Measurements from ENCODE around the gene USP35.
A peak's percentile ranks its signal among the peaks of the same experiment; 100 is the strongest.
"Not testable (repeated sequence)": the region's sequence is repeated elsewhere in the genome, so short reads cannot be mapped to it uniquely, and the experiment has no call there.

The USP35 gene

DNA sequence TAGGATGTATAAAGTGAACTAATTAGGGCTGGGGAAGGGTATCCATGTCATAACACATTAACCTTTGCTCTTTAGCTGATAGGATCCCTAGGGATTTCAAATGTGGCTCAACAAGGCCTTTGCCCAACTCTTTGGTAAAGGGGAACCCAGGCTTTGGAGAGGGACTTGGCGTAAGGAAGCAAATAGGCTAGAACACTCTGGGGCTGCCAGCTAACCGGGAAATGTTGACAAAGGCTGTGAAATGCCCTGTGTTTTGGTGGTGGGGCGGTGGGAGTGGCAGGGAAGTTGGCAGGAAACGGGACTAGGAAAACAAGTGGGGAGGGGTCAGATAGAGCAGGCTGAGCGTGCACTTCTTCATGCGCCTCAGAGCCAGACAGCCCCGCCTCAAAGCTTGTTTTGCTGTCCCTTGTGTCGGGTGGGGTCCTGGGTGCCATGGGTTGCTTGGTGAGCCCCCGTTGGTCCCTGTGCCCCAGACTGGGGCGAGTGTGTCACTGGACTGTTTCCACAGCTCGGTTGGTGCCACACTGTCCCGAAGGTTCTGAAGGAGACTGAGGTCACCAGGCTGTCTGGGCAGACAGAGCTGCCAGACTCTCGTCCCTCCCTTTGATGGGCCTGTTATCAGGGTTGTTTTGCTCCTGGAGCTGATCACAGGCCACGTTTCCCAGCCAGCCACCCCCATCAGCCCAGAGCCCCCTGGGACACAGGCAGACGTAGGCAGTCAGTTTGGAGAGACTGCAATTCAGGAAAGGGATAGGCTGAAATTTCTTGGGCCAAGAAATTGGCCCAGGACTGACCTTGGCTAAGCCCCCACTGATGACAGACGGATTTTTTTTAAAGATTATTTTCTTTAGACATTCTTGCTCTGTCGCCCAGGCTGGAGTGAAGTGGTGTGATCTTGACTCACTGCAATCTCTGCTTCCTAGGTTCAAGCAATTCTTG lies 19.9 kb upstream of the USP35 start:
- DNase-seq, result no peak

DNA sequence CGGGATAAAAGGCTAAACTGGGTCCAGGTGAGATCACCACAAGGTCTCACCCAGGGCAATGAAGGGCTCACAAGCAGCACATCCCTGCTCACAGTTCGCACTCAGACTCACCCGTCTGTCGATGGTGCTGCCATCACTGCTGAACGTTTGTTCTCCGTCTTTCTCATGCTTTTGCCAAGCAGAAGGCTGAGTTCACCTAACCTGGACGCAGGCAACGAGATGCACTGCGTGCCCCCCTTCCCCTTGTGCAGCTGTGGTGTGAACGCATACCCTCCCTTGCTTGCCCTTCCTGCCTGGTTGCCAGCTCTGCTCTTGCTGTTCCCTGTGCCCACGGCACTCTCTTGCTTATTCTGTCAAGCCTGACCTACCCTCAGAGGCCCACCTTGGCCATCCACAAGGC lies 18.3 kb upstream of the USP35 start:
- DNase-seq, result no peak

DNA sequence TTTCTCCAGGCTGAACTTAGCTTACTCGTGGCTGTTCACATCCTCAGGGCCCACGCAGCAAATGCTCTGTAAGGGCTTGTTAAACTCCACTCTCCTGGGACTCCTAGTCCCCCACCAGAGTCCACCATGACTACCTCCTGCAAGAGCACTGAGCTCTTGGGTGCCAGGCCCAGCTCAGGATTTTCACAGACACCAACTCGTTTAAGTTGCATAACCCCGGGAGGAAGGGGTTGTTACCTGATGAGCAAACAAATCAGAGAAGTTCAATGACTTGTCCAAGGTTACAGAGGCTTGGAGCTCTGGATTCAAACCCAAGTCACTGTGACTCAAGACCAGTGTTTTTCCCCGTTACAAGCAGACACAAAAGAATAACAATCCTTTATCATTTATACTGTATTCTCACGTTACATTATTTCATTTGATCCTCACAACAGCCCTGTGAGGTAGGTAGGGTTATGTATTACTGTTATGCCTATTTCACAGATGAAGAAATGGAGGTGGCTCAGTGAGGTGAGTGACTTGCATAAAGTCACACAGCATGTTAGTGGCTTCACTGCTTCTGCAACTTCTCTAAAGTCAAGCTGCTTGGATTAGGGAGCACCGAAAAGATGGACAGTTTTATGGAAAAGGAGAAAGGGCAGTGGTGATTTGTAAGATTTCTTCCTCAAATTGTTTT lies 17.7 kb upstream of the USP35 start:
- no peak for DNase-seq

DNA sequence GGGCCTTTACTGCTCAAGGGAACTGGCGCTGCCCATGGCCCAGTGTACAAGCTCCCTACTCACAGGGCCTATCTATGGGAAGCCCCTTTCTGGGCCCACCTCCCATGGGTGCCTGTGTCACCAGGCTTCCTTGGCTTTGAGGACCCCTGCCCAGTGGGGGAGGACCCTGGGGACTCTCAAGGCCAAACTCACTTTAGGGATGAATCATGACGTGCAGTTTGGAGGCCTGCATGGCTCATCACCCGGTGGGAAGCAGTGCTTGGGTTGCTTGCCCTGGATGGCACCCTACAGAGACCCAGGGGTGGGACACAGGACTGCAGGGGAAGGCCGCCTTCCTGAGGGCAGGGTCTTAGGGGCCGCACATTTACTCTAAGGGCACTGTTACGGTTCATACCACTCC lies 16.8 kb upstream of the USP35 start:
- DNase-seq, result no peak

DNA sequence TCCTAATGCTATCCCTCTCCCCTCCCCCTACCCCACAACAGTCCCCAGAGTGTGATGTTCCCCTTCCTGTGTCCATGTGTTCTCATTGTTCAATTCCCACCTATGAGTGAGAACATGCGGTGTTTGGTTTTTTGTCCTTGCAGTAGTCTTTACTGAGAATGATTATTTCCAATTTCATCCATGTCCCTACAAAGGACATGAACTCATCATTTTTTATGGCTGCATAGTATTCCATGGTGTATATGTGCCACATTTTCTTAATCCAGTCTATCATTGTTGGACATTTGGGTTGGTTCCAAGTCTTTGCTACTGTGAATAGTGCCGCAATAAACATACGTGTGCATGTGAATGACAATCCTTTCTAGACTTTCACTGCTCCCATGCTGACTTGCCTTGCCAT lies 12.9 kb upstream of the USP35 start:
- DNase-seq, result not testable (repeated sequence)

DNA sequence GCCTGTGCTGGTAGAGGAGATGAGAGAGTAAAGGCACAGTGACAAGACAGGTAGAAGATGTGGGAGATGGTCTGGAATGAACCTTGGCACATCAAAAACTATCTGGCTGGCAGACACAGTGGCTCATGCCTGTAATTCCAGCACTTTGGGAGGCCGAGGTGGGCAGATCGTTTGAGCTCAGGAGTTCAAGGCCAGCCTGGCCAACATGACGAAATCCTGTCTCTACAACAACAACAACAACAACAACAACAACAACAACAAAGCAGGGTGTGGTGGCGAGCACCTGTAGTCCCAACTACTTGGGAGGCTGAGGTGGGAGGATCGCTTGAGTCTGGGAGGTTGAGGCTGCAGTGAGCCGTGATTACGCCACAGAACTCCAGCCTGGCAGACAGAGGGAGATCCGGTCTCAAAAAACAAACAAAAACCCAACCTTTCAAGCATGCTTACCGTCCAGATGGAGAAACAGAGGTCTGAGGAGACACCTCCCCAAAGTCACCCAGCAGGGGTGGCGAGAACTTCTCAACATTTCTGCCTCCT lies 12.0 kb upstream of the USP35 start:
- no peak for DNase-seq

DNA sequence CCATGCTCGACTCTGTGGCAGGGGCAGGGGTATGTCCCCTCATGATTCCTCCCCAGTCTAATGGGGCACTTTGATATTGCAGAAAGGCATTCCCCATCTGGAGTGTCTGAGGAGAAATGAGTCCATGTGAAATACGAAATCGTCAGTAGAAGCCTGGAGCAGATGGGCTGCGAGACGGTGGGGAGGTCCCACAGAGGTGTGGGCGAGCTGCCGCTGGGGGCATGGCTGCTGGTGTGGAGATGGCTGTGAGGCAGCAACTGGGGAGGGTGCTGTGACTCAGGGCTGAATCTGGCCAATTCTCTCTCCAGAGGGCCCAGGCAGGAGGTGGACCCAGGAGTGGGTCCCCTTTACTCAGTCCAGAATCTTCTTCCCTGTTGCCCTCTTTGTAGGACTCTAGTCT lies 11.5 kb upstream of the USP35 start:
- no peak for DNase-seq

DNA sequence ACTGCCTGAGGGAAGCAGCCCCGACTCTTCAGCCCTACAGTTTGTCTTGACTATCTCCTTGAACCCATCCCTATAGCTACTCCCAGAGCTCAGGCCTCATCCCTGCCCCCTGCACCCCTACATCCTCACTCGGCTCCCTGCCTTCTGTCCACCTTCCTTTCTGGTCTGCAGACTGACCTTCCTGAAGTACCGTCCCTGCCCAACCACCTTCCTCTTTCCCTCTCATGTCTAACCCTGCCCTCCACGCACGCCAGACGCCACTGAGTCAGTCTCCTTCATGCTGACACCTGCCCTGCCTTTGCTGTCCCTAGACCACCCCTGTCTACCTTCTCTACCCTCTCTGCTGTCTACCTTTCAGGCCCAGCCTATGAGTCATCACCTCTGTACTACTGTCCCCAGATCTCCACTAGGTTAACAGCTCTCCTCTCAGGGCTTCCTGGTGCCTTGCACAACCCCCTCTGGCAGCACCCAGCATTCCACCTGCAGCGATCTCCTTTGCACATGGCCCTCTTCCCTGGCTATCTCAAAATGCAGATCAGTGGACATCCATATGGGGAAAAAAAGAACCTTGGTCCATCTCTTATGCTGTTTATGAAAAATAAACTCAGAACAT lies 9.2 kb upstream of the USP35 start:
- DNase-seq, result no peak

DNA sequence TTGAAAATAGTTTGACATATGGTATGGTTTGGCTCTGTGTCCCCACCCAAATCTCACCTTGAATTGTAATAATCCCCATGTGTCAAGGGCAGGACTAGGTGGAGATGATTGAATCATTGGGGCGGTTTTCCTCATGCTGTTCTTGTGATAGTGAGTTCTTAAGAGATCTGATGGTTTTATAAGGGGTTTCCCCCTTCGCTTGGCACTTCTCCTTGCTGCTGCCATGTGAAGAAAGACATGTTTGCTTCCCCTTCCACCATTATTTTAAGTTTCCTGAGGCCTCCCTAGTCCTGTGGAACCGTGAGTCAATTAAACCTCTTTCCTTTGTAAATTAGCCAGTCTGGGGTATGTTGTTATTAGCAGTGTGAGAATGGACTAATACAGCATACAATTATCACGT lies 8.0 kb upstream of the USP35 start:
- no peak for DNase-seq

DNA sequence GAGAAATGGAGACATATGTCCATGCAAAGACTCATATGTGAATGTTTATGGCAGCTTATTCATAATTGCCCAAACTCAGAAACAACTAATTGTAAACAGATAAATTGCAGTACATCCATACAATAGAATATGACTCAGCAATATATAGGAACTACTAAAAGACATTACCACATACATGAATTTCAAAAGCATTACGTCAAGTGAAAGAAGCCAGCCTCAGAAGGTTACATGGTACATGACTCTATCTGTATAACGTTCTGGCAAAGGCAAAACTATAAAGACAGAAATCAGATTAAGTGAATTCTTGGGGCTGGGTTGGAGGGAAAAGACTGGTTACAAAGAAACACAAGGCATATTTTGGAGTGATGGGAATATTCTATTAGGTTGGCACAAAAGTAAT lies 7.5 kb upstream of the USP35 start:
- DNase-seq, result no peak

DNA sequence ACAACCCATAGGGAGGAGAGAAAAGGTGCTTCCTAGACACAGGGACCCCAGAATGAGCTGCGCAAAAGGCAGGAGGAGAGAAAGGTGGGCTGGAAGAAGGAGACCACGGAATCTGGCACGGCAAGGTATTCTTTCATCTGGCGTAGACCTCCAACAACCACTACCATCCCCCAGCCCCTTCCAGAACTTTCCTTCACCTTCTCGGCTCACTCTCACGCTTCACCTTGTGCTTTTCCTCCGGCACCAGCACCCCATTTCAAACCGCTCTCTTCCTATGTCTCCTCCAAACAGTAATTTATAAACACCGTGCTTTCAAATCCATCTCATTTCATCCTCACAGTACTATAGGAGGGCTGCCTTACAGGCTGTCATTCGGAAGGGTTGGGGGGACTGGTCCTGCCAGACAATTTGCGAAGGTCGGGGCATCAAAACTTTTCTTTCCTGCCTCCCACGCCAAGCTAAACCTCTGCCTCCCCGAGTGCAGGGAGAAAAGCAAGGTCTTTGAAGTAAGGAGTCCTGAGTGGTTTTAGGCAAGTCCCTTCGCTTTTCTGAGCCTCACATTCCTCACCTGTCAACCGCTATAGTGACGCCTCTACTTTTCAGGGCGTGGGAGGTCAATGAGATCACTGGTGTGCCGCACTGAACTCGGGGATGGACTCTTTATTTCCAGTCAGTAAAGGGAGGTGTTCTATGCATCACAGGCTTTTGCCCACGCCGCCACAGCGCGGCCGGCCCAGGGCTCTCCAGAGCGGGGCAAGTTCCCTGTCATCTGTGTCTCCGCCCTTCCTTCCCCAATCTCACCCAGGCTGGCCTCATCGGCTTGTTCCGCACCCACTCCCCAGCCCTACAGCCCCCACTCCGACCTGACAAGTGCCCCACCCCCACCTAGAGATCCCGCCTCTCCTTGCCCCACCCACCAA lies 1.1 kb upstream of the USP35 start:
- no peak for DNase-seq

DNA sequence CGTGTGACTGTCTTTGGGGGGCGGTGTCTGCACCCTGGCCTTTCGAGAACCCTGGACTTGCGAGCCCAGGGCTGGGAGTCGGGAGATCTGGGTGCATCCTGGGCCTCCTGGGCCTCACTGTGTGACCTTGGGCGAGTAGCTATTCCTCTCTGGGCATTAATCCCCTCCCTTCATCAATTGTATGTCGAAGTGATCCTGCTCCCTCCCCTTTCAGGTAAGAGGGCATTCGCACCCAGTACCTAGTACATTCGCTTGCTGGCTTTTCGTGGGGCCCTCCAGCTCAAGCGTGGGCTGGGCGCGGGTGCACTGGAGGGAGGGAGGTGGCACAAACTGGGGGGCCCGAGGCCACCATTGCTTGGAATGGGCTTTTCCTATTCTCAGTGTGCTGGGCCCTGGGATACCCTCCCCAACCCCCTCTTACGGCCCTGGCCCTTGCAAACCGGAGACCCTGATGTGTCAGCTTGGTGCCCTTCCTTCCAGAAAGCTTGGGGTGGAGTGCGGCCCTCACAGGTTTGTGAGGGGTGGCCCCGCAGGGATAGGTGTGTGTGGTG lies 530 bp downstream of the USP35 start:
- no peak for DNase-seq

DNA sequence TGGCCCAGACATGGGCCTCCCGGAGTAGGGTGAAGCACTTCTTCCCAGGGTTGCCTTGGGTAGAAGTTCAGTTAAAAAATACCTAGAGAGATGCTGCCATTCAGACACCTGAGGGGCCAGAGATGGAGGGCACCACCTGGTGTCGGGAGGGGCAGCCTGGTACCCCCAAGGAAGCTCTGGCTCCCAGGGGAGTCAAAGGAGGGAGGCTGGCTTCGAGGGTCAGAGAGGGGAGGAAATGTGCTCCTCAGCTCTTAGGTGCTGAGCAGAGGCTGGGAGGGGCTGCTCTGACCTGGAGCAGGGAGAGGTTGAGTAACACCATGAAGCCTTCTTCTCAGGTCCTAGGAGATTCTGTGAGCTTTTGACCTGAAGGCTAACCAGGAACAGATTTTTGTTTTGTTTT lies 1.1 kb downstream of the USP35 start:
- DNase-seq, result no peak

DNA sequence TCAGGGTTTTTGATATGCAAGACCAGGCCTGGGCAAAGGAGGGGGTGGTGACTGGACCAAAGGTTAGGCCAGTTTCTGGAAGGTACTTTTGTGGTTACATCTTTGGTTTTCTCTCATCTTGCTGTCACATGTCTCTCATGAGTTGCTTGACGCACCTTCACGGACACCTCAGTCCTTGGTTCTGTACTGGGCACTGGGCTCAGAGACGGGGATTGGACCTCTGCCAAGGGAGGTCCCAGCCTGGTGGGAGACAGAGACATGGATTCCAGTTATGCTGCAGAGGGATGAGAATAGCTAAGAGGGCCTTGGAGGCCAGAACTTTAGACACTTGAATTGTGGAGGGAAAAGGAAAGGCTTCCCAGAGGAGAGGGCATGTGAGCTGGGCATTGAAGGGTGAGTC lies 1.7 kb downstream of the USP35 start:
- no peak for DNase-seq

DNA sequence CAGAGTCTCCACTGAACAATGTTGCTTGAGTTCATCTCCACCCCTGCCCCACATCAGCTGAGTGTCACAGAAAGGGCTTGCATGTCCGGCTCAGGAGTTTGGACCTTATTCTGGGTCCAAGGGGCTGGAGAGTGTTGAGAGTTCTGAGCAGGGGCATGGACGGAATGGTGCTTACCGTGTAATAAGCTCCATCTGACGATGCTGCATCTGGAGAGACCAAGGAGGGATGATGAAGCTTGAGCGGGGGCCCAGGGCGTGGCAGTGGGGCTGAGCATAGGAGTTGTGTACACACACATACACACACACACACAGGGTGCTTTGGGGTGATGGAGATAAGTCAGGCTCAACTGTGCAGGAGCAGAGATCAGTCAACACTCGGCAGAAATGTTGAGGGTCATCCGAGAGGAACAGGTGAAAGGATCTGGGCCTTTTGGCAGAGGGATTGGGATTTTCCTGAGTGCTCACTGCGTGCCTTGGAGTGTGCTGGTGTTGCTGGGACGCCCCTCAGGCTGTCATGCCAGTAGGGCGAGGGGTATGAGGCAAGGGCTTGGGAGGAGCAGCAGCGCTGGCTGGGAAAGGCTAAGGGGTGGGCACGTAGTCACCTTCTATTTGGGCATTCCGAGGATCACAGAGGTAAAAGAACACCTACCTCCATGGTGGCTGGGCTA lies 2.3 kb downstream of the USP35 start:
- DNase-seq, result peak; percentile 2

DNA sequence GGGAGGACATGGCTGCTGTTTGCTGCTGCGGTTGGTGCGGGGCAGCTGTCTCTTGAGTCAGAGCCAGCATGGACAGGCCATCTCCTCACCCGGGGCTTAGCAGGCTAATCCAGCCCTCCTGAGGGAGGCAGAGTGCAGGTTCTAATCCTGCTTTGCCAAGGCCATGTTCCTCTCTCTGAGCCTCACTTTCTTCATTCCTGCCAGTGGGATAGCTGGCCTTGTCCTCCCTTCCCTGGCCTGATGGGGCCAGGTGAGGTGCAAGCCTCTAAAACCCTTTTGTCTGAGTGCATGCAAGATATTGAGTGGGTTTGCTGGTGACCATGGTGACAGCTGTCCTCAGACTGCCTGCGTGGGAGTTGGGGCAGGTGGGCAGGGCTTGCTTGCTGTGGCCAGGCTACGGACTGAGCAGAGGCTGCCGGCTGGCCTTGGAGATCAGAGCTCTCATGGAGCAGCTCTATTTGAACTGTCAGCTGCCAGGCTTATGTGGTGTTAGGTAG lies 3.6 kb downstream of the USP35 start:
- no peak for DNase-seq

DNA sequence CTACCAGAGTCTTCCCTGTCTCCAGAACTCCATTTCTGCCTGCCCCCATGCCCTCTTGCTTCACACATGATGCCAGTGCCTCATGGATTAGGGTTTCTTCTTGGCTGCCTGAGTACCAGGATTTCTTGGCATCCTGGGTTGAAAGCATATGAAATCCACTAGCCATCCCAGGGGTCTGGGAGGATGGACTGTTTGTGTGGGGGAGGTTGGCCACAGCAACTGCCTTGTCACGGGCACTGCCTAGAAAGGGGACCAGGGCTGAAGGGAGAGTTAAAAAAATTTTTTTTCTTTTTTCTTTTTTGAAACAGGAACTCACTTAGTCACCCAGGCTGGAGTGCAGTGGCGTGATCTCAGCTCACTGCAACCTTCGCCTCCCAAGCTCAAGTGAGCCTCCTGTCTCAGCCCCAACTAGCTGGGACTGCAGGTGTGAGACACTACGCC lies 4.2 kb downstream of the USP35 start:
- DNase-seq, result peak; percentile 60

DNA sequence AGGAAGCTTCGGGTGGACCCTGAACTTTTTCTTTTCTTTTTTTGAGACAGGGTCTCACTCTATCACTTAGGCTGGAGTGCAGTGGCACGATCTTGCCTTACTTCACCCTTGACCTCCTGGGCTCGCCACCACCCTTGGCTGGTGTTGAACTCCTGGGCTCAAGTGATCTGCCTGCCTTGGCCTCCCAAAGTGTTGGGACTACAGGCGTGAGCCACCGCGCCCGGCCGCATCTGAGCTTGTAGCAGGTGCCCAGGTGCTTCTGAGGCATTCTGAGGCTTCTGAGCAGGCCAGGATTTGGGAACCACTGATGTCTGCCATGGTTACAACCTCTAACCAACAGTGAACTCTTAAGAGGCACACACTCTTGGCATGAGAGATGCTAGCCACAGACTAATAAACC lies 5.1 kb downstream of the USP35 start:
- DNase-seq, result no peak

DNA sequence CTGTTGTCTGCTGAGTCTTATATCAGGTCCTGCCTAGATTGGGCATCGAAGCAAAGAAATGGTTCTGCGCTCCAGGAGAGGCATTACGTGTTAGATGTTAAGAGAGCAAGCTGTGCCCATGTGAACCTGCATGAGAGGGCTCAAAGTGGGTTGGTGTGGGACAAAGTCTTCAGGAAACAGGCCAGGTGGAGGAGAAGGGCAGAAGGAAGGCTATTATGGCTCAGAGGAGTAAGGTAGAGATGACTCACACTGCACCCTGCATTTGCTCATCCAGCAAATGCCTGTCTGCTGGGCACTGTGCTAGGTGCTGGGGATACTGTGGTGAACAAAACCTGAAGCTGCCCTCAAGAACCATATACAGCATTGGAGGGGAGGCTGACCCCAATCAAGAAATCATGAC lies 5.8 kb downstream of the USP35 start:
- peak; percentile 39 for DNase-seq

DNA sequence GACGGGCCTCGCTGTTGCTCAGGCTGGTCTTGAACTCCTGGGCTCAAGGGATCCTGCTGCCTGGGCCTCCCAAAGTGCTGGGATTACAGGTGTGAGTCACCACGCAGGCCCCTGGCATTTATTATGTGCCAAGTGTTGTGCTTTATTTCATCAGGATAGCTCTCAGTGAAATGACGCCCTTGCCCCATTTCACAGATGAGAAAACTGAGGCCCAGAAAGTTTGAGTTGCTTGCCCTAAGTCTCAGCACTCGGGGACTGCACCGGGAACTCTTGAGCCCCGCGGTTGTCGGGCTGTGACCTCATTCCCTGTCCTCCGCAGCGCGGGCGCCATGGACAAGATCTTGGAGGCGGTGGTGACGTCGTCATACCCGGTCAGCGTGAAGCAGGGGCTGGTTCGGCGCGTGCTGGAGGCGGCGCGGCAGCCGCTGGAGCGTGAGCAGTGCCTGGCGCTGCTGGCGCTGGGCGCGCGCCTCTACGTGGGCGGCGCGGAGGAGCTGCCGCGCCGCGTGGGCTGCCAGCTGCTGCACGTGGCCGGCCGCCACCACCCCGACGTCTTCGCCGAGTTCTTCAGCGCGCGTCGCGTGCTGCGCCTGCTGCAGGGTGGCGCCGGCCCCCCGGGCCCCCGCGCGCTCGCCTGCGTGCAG lies 7.3 kb downstream of the USP35 start:
- no peak for DNase-seq

DNA sequence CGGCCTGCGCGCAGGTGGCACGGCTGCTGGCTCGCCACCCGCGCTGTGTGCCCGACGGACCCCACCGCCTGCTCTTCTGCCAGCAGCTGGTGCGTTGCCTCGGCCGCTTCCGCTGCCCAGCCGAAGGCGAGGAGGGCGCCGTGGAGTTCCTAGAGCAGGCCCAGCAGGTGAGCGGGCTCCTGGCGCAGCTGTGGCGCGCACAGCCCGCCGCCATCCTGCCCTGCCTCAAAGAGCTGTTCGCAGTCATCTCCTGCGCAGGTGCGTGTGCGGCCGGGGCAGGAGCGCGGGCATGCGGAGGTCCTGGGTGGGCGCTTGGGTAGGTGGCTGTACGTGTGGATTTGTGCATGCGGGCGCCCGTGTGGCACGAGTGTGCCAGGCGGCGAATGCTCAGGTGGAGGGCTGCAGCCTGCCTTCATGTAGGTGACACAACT lies 8.0 kb downstream of the USP35 start:
- no peak for DNase-seq
